GM21526 (cell line): ENCODE data around the gene ASAH2.

Experiments used
- ATAC-seq: cut with Tn5 transposase; IDR thresholded peaks from one replicate; pipeline ENCODE4 v1.9.1; 2021; ENCODE audit warnings: moderate library complexity; ENCODE audit not compliant: unreplicated experiment, low FRiP score

The ASAH2 gene

GRCh38 chr10:50211670-50212069 is 39.6 kb downstream of the ASAH2 start:
- no peak for ATAC-seq

- ATAC-seq: no peak
Observed at GRCh38 chr10:50210876-50211275, 40.4 kb downstream of the ASAH2 start.
